ENCODE measurements around the gene PRIM2.
"Not testable (repeated sequence)": the region's sequence is repeated elsewhere in the genome, so short reads cannot be mapped to it uniquely, and the experiment has no call there.

Gene PRIM2

GRCh38 chr6:57317060-57317943 lies at the start of gene PRIM2:
Gene PRIM2 (plus strand): TSS chr6:57317630. CDS start chr6:57318446, 816 bp downstream.
- peak; percentile 66 for DNase-seq (ENCODE audit: low read depth)

GRCh38 chr6:57268294-57268640 lies 49.2 kb upstream of the PRIM2 start:
- no peak for DNase-seq (ENCODE audit: low read depth)

DNA sequence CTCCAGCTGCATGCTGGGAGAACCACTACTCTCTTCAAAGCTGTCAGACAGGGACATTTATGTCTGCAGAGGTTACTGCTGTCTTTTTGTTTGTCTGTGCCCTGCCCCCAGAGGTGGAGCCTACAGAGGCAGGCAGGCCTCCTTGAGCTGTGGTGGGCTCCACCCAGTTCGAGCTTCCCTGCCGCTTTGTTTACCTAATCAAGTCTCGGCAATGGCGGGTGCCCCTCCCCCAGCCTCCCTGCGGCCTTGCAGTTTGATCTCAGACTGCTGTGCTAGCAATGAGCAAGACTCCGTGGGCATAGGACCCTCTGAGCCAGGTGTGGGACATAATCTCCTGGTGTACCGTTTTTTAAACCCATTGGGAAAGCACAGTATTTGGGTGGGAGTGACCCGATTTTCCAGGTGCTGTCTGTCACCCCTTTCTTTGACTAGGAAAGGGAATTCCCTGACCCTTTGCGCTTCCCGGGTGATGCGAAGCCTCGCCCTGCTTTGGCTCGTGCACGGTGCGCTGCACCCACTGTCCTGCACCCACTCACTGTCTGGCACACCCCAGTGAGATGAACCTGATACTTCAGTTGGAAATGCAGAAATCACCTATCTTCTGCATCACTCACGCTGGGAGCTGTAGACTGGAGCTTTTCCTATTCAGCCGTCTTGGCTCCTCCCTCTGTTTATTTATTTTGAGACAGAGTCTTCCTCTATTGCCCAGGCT lies 43.2 kb upstream of the PRIM2 start:
- not testable (repeated sequence) for DNase-seq (ENCODE audit: low read depth)

- DNase-seq (ENCODE audit: low read depth): no peak
Measured at GRCh38 chr6:57275384-57275783, 42.0 kb upstream of the PRIM2 start.

DNA sequence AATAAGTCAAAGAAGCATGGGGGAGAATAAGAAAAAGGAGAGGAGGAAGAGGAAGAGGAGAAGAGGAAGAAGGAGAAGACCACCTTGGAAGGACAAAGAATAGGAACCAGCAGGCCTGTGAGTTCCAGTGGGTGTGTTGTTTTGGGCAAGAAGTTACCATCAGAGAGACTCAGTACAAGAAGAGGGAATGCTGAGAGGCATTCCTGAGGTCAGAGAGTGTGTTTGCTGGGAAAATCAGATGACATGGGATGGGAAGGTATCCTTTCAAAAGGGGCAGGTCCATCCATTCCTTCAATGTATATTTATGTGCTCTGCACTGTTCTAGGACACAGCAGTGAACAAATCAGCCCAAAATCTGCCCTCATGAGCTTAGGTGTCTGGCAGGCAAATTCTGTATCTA lies 40.5 kb upstream of the PRIM2 start:
- DNase-seq (ENCODE audit: low read depth): no peak

- no peak for DNase-seq (ENCODE audit: low read depth)
Measured at GRCh38 chr6:57278570-57278969, 38.9 kb upstream of the PRIM2 start.

DNA sequence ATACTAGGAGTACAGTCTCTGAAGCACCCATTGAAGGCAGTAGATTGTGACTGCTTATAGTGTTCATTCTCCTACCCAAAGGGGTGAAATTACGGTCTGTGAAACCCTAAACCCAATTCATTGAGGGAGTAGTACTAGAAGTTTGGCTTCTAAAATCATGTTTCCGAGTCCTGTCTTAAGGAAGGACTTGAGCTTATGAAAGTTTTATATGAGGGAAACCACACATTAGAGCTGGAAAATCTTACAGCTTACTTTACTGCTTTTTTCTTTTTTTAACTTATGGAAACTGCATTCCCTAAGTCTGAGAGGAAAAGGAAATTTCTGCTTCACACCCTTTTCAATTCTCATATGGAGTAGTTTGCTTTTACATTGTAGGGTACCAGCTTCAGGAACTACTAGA lies 38.4 kb upstream of the PRIM2 start:
- no peak for DNase-seq (ENCODE audit: low read depth)

DNA sequence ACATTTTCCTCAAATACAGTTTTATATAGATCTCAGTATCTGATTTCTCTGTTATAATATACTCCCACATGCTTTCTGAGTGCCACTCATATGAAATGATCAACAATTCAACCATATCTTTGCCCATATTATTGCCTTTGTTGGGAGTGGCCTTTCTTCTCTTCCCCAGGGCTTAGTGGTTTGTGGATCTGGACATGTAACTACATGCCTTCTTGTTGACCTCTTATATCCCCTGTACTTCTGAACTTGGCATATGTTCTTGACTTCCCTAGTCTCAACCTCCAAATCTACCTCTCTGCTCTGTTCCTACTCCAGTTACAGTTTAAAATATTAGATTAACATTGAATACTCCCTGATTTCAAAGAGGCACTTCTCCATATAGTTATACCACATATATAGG lies 34.3 kb upstream of the PRIM2 start:
- no peak for DNase-seq (ENCODE audit: low read depth)

GRCh38 chr6:57283911-57284455 lies 33.4 kb upstream of the PRIM2 start:
- DNase-seq (ENCODE audit: low read depth): peak; percentile 23

DNA sequence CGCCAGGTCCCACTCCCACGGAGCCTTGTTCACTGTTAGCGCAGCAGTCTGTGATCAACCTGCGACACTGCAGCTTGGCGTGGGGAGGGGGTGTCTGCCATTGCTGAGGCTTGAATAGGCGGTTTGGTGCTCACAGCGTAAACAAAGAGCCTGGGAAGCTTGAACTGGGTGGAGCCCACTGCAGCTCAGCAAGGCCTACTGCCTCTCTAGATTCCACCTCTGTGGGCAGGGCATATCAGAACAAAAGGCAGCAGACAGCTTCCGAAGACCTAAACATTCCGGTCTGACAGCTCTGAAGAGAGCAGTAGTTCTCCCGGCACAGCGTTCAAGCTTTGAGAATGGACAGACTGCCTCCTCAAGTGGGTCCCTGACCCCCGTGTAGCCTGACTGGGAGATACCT lies 29.3 kb upstream of the PRIM2 start:
- not testable (repeated sequence) for DNase-seq (ENCODE audit: low read depth)

DNA sequence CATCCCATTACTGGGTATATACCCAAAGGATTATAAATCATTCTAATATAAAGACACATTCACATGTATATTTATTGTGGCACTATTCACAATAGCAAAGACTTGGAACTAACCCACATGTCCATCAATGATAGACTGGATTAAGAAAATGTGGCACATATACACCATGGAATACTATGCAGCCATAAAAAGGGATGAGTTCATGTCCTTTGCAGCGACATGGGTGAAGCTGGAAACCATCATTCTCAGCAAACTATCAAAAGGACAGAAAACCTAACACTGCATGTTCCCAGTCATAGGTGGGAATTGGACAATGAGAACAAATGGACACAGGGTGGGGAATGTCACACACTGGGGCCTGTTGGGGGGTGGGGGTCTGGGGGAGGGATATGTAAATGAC lies 24.0 kb upstream of the PRIM2 start:
- not testable (repeated sequence) for DNase-seq (ENCODE audit: low read depth)

GRCh38 chr6:57294862-57295445 lies 22.5 kb upstream of the PRIM2 start:
- no peak for DNase-seq (ENCODE audit: low read depth)

DNA sequence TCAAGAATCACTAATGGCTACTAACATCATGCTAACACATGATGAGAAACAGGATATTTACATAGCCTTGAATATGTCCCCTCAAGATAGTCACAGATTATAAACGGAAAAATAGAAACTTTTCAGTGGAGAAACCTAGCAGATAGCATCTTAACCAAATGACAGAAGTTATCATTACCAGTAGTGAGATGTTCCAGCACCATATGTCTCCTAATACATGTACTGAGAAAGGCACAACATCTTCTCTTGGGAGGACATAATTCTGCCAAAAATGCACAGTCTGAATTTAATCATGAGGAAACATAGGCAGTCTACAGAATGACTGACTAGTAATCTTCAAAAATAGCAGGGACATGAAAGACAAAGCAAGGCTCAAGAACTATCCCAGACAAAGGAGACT lies 19.9 kb upstream of the PRIM2 start:
- no peak for DNase-seq (ENCODE audit: low read depth)

DNA sequence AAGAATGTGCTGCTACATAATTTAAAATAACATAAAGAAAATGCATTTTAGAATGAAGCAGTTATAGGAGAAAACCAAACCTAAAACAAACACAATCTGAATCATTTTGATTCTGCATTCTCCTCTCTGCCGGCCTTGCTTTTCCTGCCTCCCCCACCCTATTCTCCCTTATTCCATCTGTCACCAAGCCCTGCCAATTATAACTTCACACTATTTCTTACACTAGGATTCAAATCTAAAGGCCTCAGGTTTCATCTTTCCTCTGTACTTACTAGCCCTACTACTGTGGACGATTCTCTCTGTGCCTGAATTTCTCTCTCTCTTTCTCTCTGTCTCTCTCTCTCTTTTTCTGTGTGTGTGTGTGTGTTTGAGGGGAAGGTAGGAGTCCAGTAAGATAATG lies 18.7 kb upstream of the PRIM2 start:
- DNase-seq (ENCODE audit: low read depth): no peak

GRCh38 chr6:57301757-57302156 lies 15.7 kb upstream of the PRIM2 start:
- no peak for DNase-seq (ENCODE audit: low read depth)

GRCh38 chr6:57302477-57302876 lies 15.0 kb upstream of the PRIM2 start:
- DNase-seq (ENCODE audit: low read depth): no peak

GRCh38 chr6:57303931-57304681 lies 13.3 kb upstream of the PRIM2 start:
- no peak for DNase-seq (ENCODE audit: low read depth)

DNA sequence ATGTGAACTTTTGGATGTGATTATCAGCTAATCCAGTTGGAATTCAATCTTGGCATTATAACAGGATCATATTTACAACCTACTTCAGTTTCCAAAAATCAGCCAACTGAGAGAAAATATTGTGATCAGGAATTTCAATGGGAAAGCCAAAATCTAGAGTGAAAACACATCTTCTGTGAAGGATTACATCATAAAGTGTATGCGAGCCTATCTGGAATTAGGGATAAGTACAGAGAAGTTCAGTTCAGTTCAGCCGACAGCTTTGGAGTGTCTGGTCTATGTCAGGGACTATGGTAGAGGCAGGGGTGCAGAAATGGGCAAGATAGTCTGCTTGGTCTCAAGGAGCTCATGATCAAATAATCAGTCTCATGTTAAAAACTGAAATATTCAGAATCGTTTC lies 12.3 kb upstream of the PRIM2 start:
- DNase-seq (ENCODE audit: low read depth): no peak

DNA sequence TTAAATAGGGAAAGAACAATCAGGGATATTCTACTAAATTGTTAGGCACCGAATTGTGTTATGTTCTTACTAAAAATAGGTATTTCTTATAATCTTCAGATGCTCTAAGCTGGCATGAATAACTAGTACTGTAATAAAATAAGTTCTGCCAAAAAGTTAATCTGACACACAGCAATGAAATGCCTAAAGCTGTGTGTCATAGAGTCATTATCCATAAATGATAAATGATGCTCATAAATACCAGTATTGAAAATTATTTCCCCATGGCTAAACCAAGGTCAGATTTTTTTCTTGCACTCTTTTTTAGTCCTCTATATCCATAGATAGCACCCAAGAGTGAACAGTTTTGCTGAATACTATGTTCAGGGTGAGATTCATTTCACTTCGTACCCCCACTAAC lies 11.7 kb upstream of the PRIM2 start:
- DNase-seq (ENCODE audit: low read depth): no peak

DNA sequence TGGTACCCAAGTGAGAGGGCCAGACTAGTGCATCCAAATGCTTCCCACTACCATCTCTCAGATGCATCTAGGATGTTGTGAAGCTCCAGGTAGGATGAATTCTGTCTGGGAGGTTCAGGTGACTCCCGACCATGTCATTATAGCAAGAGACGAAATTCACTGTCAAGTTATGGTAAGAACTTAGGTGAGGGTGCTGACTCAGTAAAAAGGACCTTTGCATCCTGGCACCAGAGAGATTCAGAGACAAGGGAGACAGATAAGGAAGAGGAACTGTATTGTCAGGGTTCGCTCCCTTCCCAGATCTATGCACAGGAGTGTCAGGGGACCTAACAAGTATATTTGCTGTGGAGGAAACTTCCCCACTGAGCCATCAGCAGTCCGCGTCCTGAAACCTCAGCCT lies 11.2 kb upstream of the PRIM2 start:
- no peak for DNase-seq (ENCODE audit: low read depth)

DNA sequence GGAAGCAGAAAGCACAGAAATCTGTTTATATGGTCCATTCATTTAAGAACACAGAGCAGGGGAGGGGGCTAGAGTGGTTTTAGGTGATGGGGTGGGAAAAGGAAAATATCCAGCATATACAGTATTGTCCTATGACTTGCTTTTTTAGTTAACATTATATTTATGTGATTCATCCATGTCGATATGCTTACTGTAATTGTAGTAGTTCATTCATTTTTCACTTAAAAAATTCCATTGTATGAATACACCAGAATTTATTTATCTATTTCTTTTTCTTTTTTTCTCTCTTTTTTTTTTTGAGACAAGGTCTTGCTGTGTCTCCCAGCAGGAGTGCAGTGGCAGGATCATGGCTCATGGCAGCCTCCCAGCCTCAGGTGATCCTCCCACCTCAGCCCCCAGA lies 9.6 kb upstream of the PRIM2 start:
- no peak for DNase-seq (ENCODE audit: low read depth)

- DNase-seq (ENCODE audit: low read depth): not testable (repeated sequence)
Measured at GRCh38 chr6:57308755-57309154, 8.7 kb upstream of the PRIM2 start.
